IMR-90 (cell line): ENCODE results near the gene DHX38. TPM values are rescaled to one million over a fixed set of nuclear protein-coding genes. Genes with fewer than 3 reads are reported as not detected.

ENCODE experiments used
- ATAC-seq: fragments of 200-7000 bp; cut with Tn5 transposase; 2 replicates; pipeline ENCODE4 v1.9.1; 2020; ENCODE audit warnings: low read depth, mild to moderate bottlenecking, moderate library complexity
- BruUV-seq: library from RNA; stranded (reverse); fragments of 400-500 nt; replicated peaks from 2 replicates; lab custom pipeline; 2021; lab: Mats Ljungman, UMichigan
- CTCF ChIA-PET: fragments of 300-600 bp; formaldehyde crosslinking; extraction: SDS; loops from one replicate; lab custom pipeline; 2021; ENCODE audit warnings: antibody characterized with exemption; lab: Yijun Ruan, JAX
- POLR2A ChIA-PET: fragments of 300-600 bp; sonication (Branson Sonifier 250); formaldehyde crosslinking; loops from one replicate; lab custom pipeline; 2022; ENCODE audit warnings: antibody characterized with exemption; ENCODE audit not compliant: unreplicated experiment; lab: Charles Lee
- DNase-seq: peaks from one replicate; pipeline ENCODE4 v3.0.0; 2013
- H2AFZ ChIP-seq: replicated peaks from 2 replicates; pipeline ENCODE3; 2013; ENCODE audit warnings: low read length, mild to moderate bottlenecking; ENCODE audit not compliant: poor library complexity
- H2AK5ac ChIP-seq: 2 replicates; pipeline ENCODE4 v1.6.1; 2013; ENCODE audit warnings: low read depth, low read length, inconsistent platforms
- H2AK9ac ChIP-seq: replicated peaks from 2 replicates; pipeline ENCODE3; 2013; ENCODE audit warnings: mild to moderate bottlenecking, low read depth, low read length, moderate library complexity; ENCODE audit not compliant: poor library complexity
- H2BK120ac ChIP-seq: 2 replicates; pipeline ENCODE4 v1.6.1; 2013; ENCODE audit warnings: low read depth, low read length, inconsistent platforms
- H2BK15ac ChIP-seq: 3 replicates; pipeline ENCODE4 v1.6.1; 2013; ENCODE audit warnings: low read depth, low read length, inconsistent platforms
- H2BK20ac ChIP-seq: 2 replicates; pipeline ENCODE4 v1.6.1; 2013; ENCODE audit warnings: low read depth, mild to moderate bottlenecking, inconsistent platforms, low read length, moderate library complexity
- H2BK5ac ChIP-seq: 2 replicates; pipeline ENCODE4 v1.6.1; 2013; ENCODE audit warnings: mild to moderate bottlenecking, low read depth, low read length, inconsistent platforms; ENCODE audit not compliant: poor library complexity, severe bottlenecking
- H3K14ac ChIP-seq: replicated peaks from 2 replicates; pipeline ENCODE4 v1.6.1; 2013; ENCODE audit warnings: low read depth, low read length, inconsistent platforms
- H3K18ac ChIP-seq: 2 replicates; pipeline ENCODE4 v1.6.1; 2013; ENCODE audit warnings: low read depth, low read length, control low read depth
- H3K23ac ChIP-seq: 2 replicates; pipeline ENCODE4 v1.6.1; 2013; ENCODE audit warnings: low read depth, low read length, inconsistent platforms
- H3K27ac ChIP-seq: 2 replicates; pipeline ENCODE4 v1.5.1; 2013; ENCODE audit warnings: mild to moderate bottlenecking, control low read depth, low read length; ENCODE audit not compliant: insufficient read depth
- H3K27me3 ChIP-seq: 2 replicates; pipeline ENCODE4 v1.6.1; 2013; ENCODE audit warnings: low read length; ENCODE audit not compliant: control insufficient read depth, insufficient read depth
- H3K36me3 ChIP-seq: 2 replicates; pipeline ENCODE4 v1.6.1; 2013; ENCODE audit warnings: low read length, mixed read lengths; ENCODE audit not compliant: control insufficient read depth, insufficient read depth
- H3K4ac ChIP-seq: 2 replicates; pipeline ENCODE4 v1.6.1; 2013; ENCODE audit warnings: low read depth, low read length, inconsistent platforms
- H3K4me1 ChIP-seq: 2 replicates; pipeline ENCODE4 v1.6.1; 2013; ENCODE audit warnings: low read length, mixed read lengths; ENCODE audit not compliant: control insufficient read depth, insufficient read depth
- H3K4me2 ChIP-seq: 2 replicates; pipeline ENCODE4 v1.6.1; 2013; ENCODE audit warnings: low read depth, mild to moderate bottlenecking, control low read depth, low read length, moderate library complexity
- H3K4me3 ChIP-seq: 2 replicates; pipeline ENCODE4 v1.5.1; 2013; ENCODE audit warnings: low read depth, mild to moderate bottlenecking, control low read depth, low read length, moderate library complexity; ENCODE audit not compliant: insufficient read depth
- H3K56ac ChIP-seq: 2 replicates; pipeline ENCODE4 v1.6.1; 2013; ENCODE audit warnings: low read length, inconsistent platforms; ENCODE audit not compliant: insufficient read depth; ENCODE audit errors: extremely low read depth
- H3K79me1 ChIP-seq, 2 experiments: 2 replicates each; pipeline ENCODE4 v1.6.1; 2013; ENCODE audit warnings: low read length in 2 of 2, inconsistent platforms in 1 of 2, low read depth in 1 of 2
- H3K9ac ChIP-seq: 2 replicates; pipeline ENCODE4 v1.6.1; 2013; ENCODE audit warnings: low read depth, low read length, control low read depth
- H3K9me1 ChIP-seq: 2 replicates; pipeline ENCODE4 v1.6.1; 2013; ENCODE audit warnings: low read length, inconsistent platforms; ENCODE audit not compliant: insufficient read depth
- H3K9me3 ChIP-seq: 2 replicates; pipeline ENCODE4 v1.6.1; 2013; ENCODE audit warnings: low read length; ENCODE audit not compliant: control insufficient read depth, insufficient read depth
- H4K20me1 ChIP-seq: 2 replicates; pipeline ENCODE4 v1.6.1; 2013; ENCODE audit warnings: low read length, inconsistent platforms; ENCODE audit not compliant: insufficient read depth
- H4K5ac ChIP-seq: 2 replicates; pipeline ENCODE4 v1.6.1; 2013; ENCODE audit warnings: mild to moderate bottlenecking, low read depth, low read length, control low read depth
- H4K8ac ChIP-seq, 2 experiments: 2 replicates each; pipeline ENCODE4 v1.6.1; 2013; ENCODE audit warnings: low read depth in 2 of 2, low read length in 2 of 2, control low read depth in 1 of 2, inconsistent platforms in 1 of 2
- H4K91ac ChIP-seq: 2 replicates; pipeline ENCODE4 v1.6.1; 2013; ENCODE audit warnings: low read depth, low read length, inconsistent platforms; ENCODE audit not compliant: insufficient read depth
- CHD1 ChIP-seq: IDR thresholded peaks from 2 replicates; pipeline ENCODE4 v1.6.1; 2012; ENCODE audit warnings: low read depth, low read length, improper control_type of control experiment
- FOS ChIP-seq: fragments of 150-350 bp; IDR thresholded peaks from 2 replicates; pipeline ENCODE4 v1.6.1; 2016; ENCODE audit warnings: low read depth, low read length
- MAFK ChIP-seq: IDR thresholded peaks from 2 replicates; pipeline ENCODE4 v1.6.1; 2012; ENCODE audit warnings: low read depth, low read length, improper control_type of control experiment
- MAZ ChIP-seq: IDR thresholded peaks from 2 replicates; pipeline ENCODE4 v1.6.1; 2012; ENCODE audit warnings: low read depth, mild to moderate bottlenecking, low read length, improper control_type of control experiment, moderate library complexity, borderline replicate concordance
- MXI1 ChIP-seq: IDR thresholded peaks from 2 replicates; pipeline ENCODE4 v1.6.1; 2012; ENCODE audit warnings: low read depth, mild to moderate bottlenecking, low read length, moderate library complexity, borderline replicate concordance
- NFE2L2 ChIP-seq: fragments of 150-350 bp; IDR thresholded peaks from 2 replicates; pipeline ENCODE4 v1.6.1; 2016; ENCODE audit warnings: low read depth, mild to moderate bottlenecking, low read length
- POLR2A ChIP-seq: IDR thresholded peaks from 2 replicates; pipeline ENCODE4 v1.6.1; 2012; ENCODE audit warnings: mild to moderate bottlenecking, low read depth, low read length
- RAD21 ChIP-seq: IDR thresholded peaks from 2 replicates; pipeline ENCODE4 v1.6.1; 2012; ENCODE audit warnings: low read length, improper control_type of control experiment
- RCOR1 ChIP-seq: IDR thresholded peaks from 2 replicates; pipeline ENCODE4 v1.6.1; 2012; ENCODE audit warnings: mild to moderate bottlenecking, low read length, improper control_type of control experiment; ENCODE audit not compliant: insufficient replicate concordance
- RFX5 ChIP-seq: IDR thresholded peaks from 2 replicates; pipeline ENCODE4 v1.8.0; 2012; ENCODE audit warnings: low read depth, mild to moderate bottlenecking, low read length, moderate library complexity
- SMC3 ChIP-seq: fragments of 150-350 bp; IDR thresholded peaks from 2 replicates; pipeline ENCODE4 v1.6.1; 2016; ENCODE audit warnings: low read depth, mild to moderate bottlenecking, antibody characterized with exemption, low read length, moderate library complexity
- WGBS, 2 experiments: methylation state at CpG; one replicate each; pipeline versions ENCODE4 v1.1.5 to v1.1.7; 2013; ENCODE audit warnings: missing lambda C conversion rate in 2 of 2; ENCODE audit not compliant: insufficient read length in 1 of 2; ENCODE audit errors: extremely low coverage in 2 of 2; 5-methylcytosine and 5-hydroxymethylcytosine counted together
- dilution Hi-C: fragments of 300-500 bp; cut with HindIII; formaldehyde crosslinking; loops from one replicate; pipeline ENCODE4 v1.14.3; 2018; ENCODE audit warnings: low sequenced_read_pairs; ENCODE audit not compliant: unreplicated experiment
- in situ Hi-C: fragments of 300-500 bp; cut with MboI; formaldehyde crosslinking; loops from 3 replicates; pipeline ENCODE4 v1.14.3; 2019; ENCODE audit warnings: low sequenced_read_pairs, inconsistent platforms, mixed read lengths
- intact Hi-C: fragments of 100-400 bp; cut with micrococcal nuclease; formaldehyde crosslinking; loops from 2 replicates; pipeline ENCODE4 v1.10.0; 2022
- polyA plus RNA-seq, 3 experiments: library from polyadenylated mRNA; depleted of rRNA; stranded (reverse); fragments of >200 nt; gene quantifications; 2 replicates each; pipeline ENCODE4 v1.2.3, GENCODE V29; 2012; ENCODE audit warnings: low replicate concordance in 1 of 3
- total RNA-seq: library from RNA; depleted of rRNA; stranded (reverse); fragments of >200 nt; gene quantifications from 2 replicates; pipeline ENCODE4 v1.2.3, GENCODE V29; 2012
- TF ChIP-seq, protein P1 (sequence below): fragments of 150-350 bp; IDR thresholded peaks from 2 replicates; pipeline ENCODE4 v1.6.1; 2016; ENCODE audit warnings: low read depth, mild to moderate bottlenecking, low read length, moderate library complexity, borderline replicate concordance
- TF ChIP-seq, protein P2 (sequence below): fragments of 150-350 bp; IDR thresholded peaks from 2 replicates; pipeline ENCODE4 v1.6.1; 2017; ENCODE audit warnings: mild to moderate bottlenecking, antibody characterized with exemption, low read length, low read depth
- TF ChIP-seq, protein P3 (sequence below): conservative IDR thresholded peaks from 2 replicates; pipeline ENCODE4 v1.5.1; 2012; ENCODE audit warnings: mild to moderate bottlenecking, low read depth, low read length, improper control_type of control experiment

The DHX38 gene
- total and polyA plus RNA-seq, 2 of the 4 experiments (the other 2 are of a cell fraction) = 45.4 to 49.6 TPM

DNA sequence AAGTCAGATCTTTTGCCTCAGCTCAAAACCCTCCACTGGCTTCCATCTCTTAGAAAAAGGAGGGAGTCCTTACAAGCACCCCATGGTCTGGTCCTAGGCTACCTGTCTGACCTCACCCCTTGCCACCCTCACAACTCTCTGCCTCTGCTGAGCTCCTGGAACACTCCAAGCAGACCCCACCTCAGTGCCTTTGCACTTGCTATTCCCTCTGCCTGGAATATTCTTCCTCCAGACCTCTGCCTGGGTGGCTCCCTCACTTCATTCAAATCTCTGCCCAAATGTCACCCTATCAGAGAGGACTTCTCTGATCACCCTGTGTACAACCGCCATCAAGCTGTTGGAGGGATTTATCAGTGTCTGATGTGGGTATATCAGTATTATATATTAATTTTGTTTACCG is 40.9 kb downstream of the DHX38 start:
- Histone ChIP-seq H2AFZ (no peak overlapping the region), H3K9me1 (no peaks in the 10 kb centered on the region), H3K4me1 (no peaks in the 10 kb centered on the region), H2BK20ac (no peak overlapping the region), H3K9me3 (no peaks in the 10 kb centered on the region), H2AK5ac (no peak overlapping the region), H4K5ac (no peak overlapping the region), H3K36me3 (no peaks in the 10 kb centered on the region), H3K18ac (no peak overlapping the region), H3K14ac (no peak overlapping the region), H3K4me2 (no peak overlapping the region), H3K4ac (no peak overlapping the region), H4K8ac (no peak overlapping the region), H3K23ac (no peak overlapping the region), H2AK9ac (no peak overlapping the region), H4K91ac (no peak overlapping the region), H3K27ac (no peak overlapping the region), H2BK120ac (no peak overlapping the region), H2BK15ac (no peak overlapping the region), H3K27me3 (peaks cover 5% of the 10 kb centered on the region), H2BK5ac (no peak overlapping the region), H3K56ac (no peak overlapping the region), H4K20me1 (no peaks in the 10 kb centered on the region), H3K4me3 (no peak overlapping the region), H3K79me1 (no peaks in the 10 kb centered on the region), H3K9ac (no peak overlapping the region)
- DNase-seq = no peak
- dilution Hi-C loops (no loop called here), in situ Hi-C loops (no loop called here), intact Hi-C loops (no loop called here)
- ChIA-PET CTCF (interaction anchor here (2.0 kb wide), 1 partner anchor 10 kb away, joined by 8 read pairs; no protein-coding TSS in a partner anchor), POLR2A (no interaction called here)
- no peak for ATAC-seq
- no TSS peak for BruUV-seq
- WGBS, 2 experiments = no CpG with 5 or more reads among the region's 2 CpGs
- TF ChIP-seq POLR2A (no peak), MAZ (no peak), RCOR1 (no peak), RFX5 (no peak), FOS (no peak), MXI1 (no peak), NFE2L2 (no peak), RAD21 (no peak), MAFK (no peak), CHD1 (no peak), SMC3 (no peak)
- TF ChIP-seq, protein P1, sequence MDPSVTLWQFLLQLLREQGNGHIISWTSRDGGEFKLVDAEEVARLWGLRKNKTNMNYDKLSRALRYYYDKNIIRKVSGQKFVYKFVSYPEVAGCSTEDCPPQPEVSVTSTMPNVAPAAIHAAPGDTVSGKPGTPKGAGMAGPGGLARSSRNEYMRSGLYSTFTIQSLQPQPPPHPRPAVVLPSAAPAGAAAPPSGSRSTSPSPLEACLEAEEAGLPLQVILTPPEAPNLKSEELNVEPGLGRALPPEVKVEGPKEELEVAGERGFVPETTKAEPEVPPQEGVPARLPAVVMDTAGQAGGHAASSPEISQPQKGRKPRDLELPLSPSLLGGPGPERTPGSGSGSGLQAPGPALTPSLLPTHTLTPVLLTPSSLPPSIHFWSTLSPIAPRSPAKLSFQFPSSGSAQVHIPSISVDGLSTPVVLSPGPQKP = no peak
- TF ChIP-seq, protein P2, sequence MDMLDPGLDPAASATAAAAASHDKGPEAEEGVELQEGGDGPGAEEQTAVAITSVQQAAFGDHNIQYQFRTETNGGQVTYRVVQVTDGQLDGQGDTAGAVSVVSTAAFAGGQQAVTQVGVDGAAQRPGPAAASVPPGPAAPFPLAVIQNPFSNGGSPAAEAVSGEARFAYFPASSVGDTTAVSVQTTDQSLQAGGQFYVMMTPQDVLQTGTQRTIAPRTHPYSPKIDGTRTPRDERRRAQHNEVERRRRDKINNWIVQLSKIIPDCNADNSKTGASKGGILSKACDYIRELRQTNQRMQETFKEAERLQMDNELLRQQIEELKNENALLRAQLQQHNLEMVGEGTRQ = no peak
- TF ChIP-seq, protein P3, sequence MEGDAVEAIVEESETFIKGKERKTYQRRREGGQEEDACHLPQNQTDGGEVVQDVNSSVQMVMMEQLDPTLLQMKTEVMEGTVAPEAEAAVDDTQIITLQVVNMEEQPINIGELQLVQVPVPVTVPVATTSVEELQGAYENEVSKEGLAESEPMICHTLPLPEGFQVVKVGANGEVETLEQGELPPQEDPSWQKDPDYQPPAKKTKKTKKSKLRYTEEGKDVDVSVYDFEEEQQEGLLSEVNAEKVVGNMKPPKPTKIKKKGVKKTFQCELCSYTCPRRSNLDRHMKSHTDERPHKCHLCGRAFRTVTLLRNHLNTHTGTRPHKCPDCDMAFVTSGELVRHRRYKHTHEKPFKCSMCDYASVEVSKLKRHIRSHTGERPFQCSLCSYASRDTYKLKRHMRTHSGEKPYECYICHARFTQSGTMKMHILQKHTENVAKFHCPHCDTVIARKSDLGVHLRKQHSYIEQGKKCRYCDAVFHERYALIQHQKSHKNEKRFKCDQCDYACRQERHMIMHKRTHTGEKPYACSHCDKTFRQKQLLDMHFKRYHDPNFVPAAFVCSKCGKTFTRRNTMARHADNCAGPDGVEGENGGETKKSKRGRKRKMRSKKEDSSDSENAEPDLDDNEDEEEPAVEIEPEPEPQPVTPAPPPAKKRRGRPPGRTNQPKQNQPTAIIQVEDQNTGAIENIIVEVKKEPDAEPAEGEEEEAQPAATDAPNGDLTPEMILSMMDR = no peak
